CD4-positive, alpha-beta T cell treated with Interleukin-6 at 100 ng/mL for 8 hours (primary cell): ENCODE results near the gene SPECC1.
"Not testable (repeated sequence)": the region's sequence is repeated elsewhere in the genome, so short reads cannot be mapped to it uniquely, and the experiment has no call there.

Source experiments
- DNase-seq: peaks from one replicate; pipeline ENCODE4 v3.0.0-alpha.2; 2020; ENCODE audit warnings: mixed read lengths, low spot score

Gene SPECC1, protein sequence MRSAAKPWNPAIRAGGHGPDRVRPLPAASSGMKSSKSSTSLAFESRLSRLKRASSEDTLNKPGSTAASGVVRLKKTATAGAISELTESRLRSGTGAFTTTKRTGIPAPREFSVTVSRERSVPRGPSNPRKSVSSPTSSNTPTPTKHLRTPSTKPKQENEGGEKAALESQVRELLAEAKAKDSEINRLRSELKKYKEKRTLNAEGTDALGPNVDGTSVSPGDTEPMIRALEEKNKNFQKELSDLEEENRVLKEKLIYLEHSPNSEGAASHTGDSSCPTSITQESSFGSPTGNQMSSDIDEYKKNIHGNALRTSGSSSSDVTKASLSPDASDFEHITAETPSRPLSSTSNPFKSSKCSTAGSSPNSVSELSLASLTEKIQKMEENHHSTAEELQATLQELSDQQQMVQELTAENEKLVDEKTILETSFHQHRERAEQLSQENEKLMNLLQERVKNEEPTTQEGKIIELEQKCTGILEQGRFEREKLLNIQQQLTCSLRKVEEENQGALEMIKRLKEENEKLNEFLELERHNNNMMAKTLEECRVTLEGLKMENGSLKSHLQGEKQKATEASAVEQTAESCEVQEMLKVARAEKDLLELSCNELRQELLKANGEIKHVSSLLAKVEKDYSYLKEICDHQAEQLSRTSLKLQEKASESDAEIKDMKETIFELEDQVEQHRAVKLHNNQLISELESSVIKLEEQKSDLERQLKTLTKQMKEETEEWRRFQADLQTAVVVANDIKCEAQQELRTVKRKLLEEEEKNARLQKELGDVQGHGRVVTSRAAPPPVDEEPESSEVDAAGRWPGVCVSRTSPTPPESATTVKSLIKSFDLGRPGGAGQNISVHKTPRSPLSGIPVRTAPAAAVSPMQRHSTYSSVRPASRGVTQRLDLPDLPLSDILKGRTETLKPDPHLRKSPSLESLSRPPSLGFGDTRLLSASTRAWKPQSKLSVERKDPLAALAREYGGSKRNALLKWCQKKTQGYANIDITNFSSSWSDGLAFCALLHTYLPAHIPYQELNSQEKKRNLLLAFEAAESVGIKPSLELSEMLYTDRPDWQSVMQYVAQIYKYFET

DNA sequence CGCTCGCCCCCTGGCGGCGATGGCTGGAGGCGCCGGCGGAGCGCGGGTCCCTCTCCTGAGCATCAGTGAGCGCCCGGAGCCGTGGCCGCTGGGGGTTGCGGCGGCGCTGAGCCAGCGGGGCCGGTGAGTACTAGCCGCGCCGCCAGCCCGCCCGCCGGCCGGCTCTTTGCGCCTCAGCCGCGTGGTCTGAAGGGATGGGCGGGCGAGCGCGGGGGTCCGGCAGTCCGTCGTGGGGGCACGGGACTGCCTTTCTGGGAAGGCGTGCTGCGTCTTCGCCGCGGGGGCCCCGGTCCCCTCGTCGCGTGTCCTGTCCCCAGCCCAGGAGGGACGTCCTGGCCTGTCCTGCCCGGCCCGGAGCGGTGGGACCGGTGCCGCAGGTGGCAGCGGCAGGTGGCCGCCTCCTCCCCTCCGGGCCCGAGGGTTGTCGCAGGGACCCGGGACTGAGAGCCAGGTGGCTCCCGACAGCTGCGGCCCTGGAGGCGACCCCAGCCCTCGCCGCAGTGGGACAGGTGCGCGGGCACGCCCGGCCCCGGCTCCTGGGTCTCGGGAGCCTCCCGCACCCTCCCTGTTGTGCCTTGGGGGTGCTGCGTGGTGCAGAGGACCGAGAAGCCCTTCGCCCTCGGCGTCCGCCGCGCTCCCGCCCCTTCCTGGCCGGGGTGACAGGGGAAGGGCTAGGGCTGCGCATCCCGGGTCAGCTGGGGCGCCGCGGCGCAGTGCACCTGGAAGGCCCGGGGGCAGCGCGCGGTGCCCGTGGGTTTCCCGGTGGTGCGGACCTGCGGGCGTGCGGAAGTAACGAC is at the start of gene SPECC1:
Gene SPECC1, plus strand, starts transcription at position 58 of the 797 bp plus-strand sequence. CDS start 87,293 bp downstream, outside the sequence.
- DNase-seq: peak; percentile 5

- not testable (repeated sequence) for DNase-seq
Observed at GRCh38 chr17:19962954-19963353, 46.2 kb upstream of the SPECC1 start.

DNA sequence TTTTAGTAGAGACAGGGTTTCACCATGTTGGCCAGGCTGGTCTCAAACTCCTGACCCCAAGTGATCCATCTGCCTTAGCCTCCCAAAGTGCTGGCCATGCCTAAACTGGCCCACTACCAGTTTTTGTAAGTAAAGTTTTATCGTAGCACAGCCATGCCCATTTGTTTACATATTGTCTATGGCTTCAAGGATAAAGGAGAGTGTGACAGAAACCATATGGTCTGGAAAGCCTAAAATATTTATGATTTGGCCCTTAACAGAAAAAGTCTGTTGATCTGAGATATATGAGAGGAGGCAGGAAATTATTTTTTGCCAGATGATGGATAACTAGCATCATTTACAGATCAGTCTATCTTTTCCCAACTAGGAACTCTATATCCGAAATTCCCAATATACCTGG is 36.0 kb upstream of the SPECC1 start:
- DNase-seq: no peak

GRCh38 chr17:19975601-19976000 is 33.6 kb upstream of the SPECC1 start:
- DNase-seq: no peak

GRCh38 chr17:19977293-19978208 is 31.6 kb upstream of the SPECC1 start, which contains the start of gene AKAP10:
Gene AKAP10, minus strand, starts transcription at chr17:19977828. Its CDS starts 149 bp downstream, at chr17:19977679.
- peak; percentile 88 for DNase-seq

GRCh38 chr17:19978209-19978802 is 30.9 kb upstream of the SPECC1 start:
- peak; percentile 14 for DNase-seq

- no peak for DNase-seq
Observed at GRCh38 chr17:19978805-19979211, 30.4 kb upstream of the SPECC1 start.

- no peak for DNase-seq
Observed at GRCh38 chr17:19979917-19980770, 29.0 kb upstream of the SPECC1 start.

DNA sequence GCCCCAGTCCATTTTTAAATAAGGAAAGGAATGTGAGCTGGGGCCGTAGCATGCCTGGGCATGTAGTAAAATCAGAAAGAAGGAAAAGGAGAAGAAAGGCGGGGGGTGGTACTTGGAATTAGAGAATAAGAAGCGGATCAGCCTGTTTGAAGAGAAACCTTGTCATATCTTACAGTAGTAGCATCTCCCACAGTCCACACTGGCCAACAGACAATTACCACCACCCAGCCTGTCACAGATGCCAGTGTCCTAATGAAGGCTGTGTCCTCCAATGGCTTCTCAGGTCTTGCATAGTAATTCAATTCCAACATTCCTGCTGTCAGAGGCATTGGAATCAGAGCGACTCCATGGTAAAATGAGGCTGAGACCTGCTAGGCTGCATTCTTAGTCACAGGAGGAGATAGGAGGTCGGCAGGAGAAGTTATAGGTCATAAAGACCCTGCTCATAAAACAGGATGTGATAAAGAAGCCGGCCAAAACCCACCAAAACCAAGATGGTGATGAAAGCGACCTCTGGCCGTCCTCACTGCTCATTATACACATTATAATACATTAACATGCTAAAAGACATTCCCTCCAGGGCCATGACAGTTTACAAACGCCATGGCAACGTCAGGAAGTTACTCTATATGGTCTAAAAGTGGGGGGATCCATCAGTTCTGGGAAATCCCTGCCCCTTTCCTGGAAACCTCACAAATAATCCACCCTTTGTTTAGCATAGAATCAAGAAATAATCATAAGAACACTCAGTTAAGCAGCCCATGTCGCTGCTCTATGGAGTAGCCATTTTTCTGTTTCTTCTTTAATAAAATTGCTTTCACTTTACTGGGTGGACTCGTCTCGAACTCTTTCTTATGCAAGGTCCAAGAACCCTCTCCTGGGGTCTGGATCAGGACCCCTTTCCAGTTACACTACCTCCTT is 22.0 kb upstream of the SPECC1 start:
- DNase-seq: no peak

DNA sequence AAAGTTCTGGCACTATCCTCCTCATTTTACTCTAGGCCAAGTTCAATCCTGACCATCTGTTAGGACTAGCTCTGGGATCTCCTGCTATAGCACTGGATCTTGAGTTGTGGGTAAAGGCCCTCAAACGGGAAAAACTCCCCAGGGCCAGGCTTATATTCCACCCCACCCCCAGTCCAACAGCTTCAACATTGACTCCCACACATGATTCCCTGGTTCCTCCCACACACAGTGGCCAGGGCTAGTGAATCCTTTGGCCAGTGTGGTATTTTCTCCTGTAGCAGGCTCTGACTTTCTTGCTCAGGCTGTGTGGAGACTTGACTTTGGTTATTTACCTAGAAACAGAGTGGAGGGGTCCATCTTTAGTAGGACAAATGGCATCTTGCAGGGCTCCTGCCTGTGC is 21.3 kb upstream of the SPECC1 start:
- no peak for DNase-seq

- DNase-seq: no peak
Observed at GRCh38 chr17:19991252-19991885, 17.8 kb upstream of the SPECC1 start.

- peak; percentile 72 for DNase-seq
Observed at GRCh38 chr17:19992803-19993713, 16.1 kb upstream of the SPECC1 start.

DNA sequence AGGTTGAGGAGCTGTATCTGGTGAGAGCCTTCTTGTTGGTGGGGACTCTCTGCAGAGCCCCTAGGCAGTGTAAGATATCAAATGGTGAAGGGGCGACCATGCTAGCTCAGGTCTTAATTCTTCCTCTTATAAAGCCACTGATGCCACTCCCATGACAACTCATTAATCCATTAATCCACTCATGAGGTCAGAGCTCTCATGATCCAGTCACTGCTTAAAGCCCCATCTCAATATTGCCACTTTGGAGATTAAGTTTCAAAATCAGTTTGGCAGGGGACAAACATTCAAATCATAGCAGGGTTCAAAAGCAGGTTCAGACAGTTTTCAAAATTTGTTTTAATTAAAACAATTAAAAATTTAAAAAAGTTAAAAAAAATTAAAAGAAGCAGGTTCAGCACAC is 13.1 kb upstream of the SPECC1 start:
- DNase-seq: no peak

DNA sequence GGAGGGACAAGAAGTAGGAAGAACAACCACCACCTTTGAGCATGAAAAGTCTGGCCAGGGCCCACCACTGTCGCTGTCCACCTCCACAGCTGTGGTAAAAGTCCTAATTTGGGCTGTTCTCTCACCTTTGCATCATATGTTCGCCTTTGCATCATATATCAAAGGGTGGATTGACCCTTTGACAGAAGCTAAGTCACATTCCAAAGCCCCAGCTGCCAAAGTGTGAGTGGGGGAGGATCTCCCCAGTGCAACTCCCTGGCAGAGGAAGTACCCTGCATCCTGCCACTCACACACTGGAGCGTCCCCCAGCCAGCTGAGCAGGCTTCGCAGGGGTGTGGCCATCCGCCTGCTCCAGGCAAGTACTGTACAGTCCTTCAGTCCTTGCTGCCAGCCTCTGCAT is 12.7 kb upstream of the SPECC1 start:
- DNase-seq: no peak

GRCh38 chr17:20008242-20009051 is 712 bp upstream of the SPECC1 start:
- DNase-seq: peak; percentile 3

DNA sequence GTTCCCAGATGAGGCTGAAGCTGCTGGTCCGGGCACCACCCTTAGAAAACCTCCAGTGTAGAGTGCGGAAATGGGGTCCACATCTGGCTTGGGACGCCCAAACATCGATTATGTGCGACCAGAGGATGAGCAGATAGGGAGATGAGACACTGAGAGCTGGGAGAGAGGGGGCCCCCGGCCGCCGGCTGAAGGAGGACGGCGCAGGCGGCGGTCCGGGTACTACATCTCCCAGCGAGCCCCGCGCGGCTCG is 182 bp upstream of the SPECC1 start:
- peak; percentile 79 for DNase-seq
